ENCODE results near the gene CFDP1. TPM values are rescaled to one million over a fixed set of nuclear protein-coding genes. Genes with fewer than 3 reads are reported as not detected.

The CFDP1 gene
- total RNA-seq, 1 experiment from 2014 or later, result 97.6 TPM

DNA sequence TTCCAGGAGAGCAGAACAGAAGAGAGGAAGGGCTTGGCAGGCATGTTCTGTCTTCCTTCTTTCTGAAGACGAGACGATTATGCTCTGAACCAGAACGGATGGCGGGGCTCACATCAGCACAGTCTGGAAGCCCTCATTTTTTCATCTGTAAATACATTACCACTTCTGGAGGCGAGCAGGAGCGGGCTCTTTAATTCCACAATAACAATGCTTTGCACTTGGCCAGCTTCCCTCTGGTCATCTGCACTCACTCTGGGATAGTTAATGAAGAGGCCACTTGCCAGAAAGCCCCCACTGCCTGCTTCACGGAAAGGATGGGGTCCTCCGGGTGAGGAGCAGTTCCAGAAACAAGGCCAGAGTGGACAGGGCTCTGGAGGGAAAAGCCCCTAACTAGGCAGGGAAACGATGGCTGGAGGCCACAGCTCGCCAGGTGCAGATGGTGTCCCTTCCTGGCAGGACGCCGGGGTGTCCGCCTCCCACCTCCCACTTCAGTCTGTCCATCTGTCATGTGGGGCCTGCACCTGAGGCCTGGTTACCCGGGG lies 168.8 kb downstream of the CFDP1 start:
- ChIA-PET POLR2A (ENCODE audit: low non-redundant PET) (no interaction called here), CTCF (no interaction called here)
- intact Hi-C loops (cut with micrococcal nuclease; ENCODE audit: unreplicated experiment), result no loop called here
- Histone ChIP-seq H3K9me3 (ENCODE audit: low read depth, low read length, poor library complexity, severe bottlenecking) (no peaks in the 10 kb centered on the region), H3K27ac (ENCODE audit: low read depth, low read length, poor library complexity, severe bottlenecking) (peak overlapping the region; percentile 83), H3K4me3 (ENCODE audit: low read depth, low read length, poor library complexity, severe bottlenecking) (peak overlapping the region; percentile 97), H3K4me1 (ENCODE audit: insufficient read depth, low read length, poor library complexity, severe bottlenecking) (peaks cover 23% of the 10 kb centered on the region), H3K27me3 (replicated peaks; ENCODE audit: insufficient read depth, low read depth, low read length, poor library complexity) (no peaks in the 10 kb centered on the region), H3K36me3 (ENCODE audit: insufficient read depth, low read length, poor library complexity, severe bottlenecking) (no peaks in the 10 kb centered on the region)
- TSS peak; percentile 35 for BruUV-seq (replicated peaks)
- no peak for DNase-seq (ENCODE audit: low spot score)
- TF ChIP-seq, protein P1, sequence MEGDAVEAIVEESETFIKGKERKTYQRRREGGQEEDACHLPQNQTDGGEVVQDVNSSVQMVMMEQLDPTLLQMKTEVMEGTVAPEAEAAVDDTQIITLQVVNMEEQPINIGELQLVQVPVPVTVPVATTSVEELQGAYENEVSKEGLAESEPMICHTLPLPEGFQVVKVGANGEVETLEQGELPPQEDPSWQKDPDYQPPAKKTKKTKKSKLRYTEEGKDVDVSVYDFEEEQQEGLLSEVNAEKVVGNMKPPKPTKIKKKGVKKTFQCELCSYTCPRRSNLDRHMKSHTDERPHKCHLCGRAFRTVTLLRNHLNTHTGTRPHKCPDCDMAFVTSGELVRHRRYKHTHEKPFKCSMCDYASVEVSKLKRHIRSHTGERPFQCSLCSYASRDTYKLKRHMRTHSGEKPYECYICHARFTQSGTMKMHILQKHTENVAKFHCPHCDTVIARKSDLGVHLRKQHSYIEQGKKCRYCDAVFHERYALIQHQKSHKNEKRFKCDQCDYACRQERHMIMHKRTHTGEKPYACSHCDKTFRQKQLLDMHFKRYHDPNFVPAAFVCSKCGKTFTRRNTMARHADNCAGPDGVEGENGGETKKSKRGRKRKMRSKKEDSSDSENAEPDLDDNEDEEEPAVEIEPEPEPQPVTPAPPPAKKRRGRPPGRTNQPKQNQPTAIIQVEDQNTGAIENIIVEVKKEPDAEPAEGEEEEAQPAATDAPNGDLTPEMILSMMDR (conservative IDR thresholded peaks at IDR 0.05; ENCODE audit: low read depth, low read length), result no peak
- no peak for TF ChIP-seq EZH2 (IDR thresholded peaks at IDR 0.05; ENCODE audit: borderline replicate concordance, low read depth, low read length, poor library complexity, severe bottlenecking)

- no peaks in the 10 kb centered on the region for H3K36me3 ChIP-seq (ENCODE audit: insufficient read depth, low read length, poor library complexity, severe bottlenecking)
- peak overlapping the region; percentile 97 for H3K4me3 ChIP-seq (ENCODE audit: low read depth, low read length, poor library complexity, severe bottlenecking)
- CTCF ChIA-PET, result no interaction called here
- no peaks in the 10 kb centered on the region for H3K9me3 ChIP-seq (ENCODE audit: low read depth, low read length, poor library complexity, severe bottlenecking)
- H3K4me1 ChIP-seq (ENCODE audit: insufficient read depth, low read length, poor library complexity, severe bottlenecking), result peaks cover 23% of the 10 kb centered on the region
- POLR2A ChIA-PET (ENCODE audit: low non-redundant PET), result no interaction called here
- H3K27ac ChIP-seq (ENCODE audit: low read depth, low read length, poor library complexity, severe bottlenecking), result no peak overlapping the region
- no peak for TF ChIP-seq EZH2 (IDR thresholded peaks at IDR 0.05; ENCODE audit: borderline replicate concordance, low read depth, low read length, poor library complexity, severe bottlenecking)
- TF ChIP-seq, protein P1 (conservative IDR thresholded peaks at IDR 0.05; ENCODE audit: low read depth, low read length), result no peak
- BruUV-seq (replicated peaks), result no TSS peak
- intact Hi-C loops (cut with micrococcal nuclease; ENCODE audit: unreplicated experiment), result no loop called here
- H3K27me3 ChIP-seq (replicated peaks; ENCODE audit: insufficient read depth, low read depth, low read length, poor library complexity), result no peaks in the 10 kb centered on the region
- DNase-seq (ENCODE audit: low spot score), result no peak
Measured at GRCh38 chr16:75263963-75264445, 169.3 kb downstream of the CFDP1 start.

GRCh38 chr16:75263291-75263962 lies 169.9 kb downstream of the CFDP1 start:
- POLR2A ChIA-PET (ENCODE audit: low non-redundant PET), result no interaction called here
- H3K4me3 ChIP-seq (ENCODE audit: low read depth, low read length, poor library complexity, severe bottlenecking), result no peak overlapping the region

More at GRCh38 chr16:75263291-75263962, 169.9 kb downstream of the CFDP1 start:
- no peak for DNase-seq (ENCODE audit: low spot score)
- no peaks in the 10 kb centered on the region for H3K27me3 ChIP-seq (replicated peaks; ENCODE audit: insufficient read depth, low read depth, low read length, poor library complexity)
- H3K4me1 ChIP-seq (ENCODE audit: insufficient read depth, low read length, poor library complexity, severe bottlenecking), result peaks cover 23% of the 10 kb centered on the region
- intact Hi-C loops (cut with micrococcal nuclease; ENCODE audit: unreplicated experiment), result no loop called here
- H3K9me3 ChIP-seq (ENCODE audit: low read depth, low read length, poor library complexity, severe bottlenecking), result no peaks in the 10 kb centered on the region
- BruUV-seq (replicated peaks), result no TSS peak
- CTCF ChIA-PET, result no interaction called here
- no peak overlapping the region for H3K27ac ChIP-seq (ENCODE audit: low read depth, low read length, poor library complexity, severe bottlenecking)
- no peak for TF ChIP-seq EZH2 (IDR thresholded peaks at IDR 0.05; ENCODE audit: borderline replicate concordance, low read depth, low read length, poor library complexity, severe bottlenecking)
- TF ChIP-seq, protein P1 (conservative IDR thresholded peaks at IDR 0.05; ENCODE audit: low read depth, low read length), result no peak
- no peaks in the 10 kb centered on the region for H3K36me3 ChIP-seq (ENCODE audit: insufficient read depth, low read length, poor library complexity, severe bottlenecking)
